ENCODE data around the gene ZNF230.

ZNF230 gene

DNA sequence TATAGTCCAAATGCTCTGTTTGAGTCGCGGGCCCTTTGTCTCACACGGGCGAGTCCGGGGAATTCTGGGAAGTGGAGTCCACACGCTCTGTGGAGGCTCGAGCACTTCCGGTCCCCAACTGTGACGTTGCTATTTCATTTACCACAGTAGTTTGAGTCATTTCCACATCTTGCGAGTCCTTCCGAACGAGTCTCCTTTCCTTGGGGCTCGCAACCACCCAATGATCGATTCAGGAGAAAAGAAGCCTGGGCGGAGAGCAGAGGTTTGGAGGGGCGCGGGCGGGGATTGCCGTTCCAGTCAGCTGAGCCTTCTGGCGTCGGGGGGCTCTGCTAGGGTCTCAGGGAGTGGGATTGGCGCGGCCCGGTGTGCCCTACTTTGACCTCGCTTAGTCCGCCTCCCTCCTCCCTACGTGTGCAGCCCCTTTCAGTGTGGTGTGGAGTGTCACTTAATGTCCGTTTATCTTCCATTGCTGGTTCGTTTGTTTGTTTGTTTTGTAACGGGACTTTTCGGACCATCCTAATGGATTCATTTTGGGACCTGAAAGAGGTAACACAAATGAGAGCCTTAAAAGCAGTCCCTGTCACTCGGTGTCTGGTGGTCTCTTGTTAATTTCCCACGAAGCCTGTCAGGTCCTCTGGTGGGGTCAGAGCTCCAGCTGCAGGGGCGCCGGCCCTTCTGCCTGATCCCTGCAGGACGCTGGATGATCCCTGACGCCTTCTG, 22.6 kb downstream of the ZNF230 start, which contains the start of gene ZNF222 (continued):
- TF ChIP-seq ZNF155 (tag by site-specific recombination; IDR thresholded peaks at IDR 0.05) = no peak
- TF ChIP-seq HOXA7 (CRISPR knock-in tag; IDR thresholded peaks at IDR 0.05; ENCODE audit: borderline replicate concordance) = no peak
- TF ChIP-seq ZNF701 (tag by site-specific recombination; IDR thresholded peaks at IDR 0.05) = no peak
- TF ChIP-seq GLI2 (tag by site-specific recombination; IDR thresholded peaks at IDR 0.05; ENCODE audit: borderline replicate concordance, low read depth) = no peak
- TF ChIP-seq ZNF677 (tag by site-specific recombination; IDR thresholded peaks at IDR 0.05) = no peak
- TF ChIP-seq ZNF658 (tag by site-specific recombination; IDR thresholded peaks at IDR 0.05) = no peak
- TF ChIP-seq ZNF549 (tag by site-specific recombination; IDR thresholded peaks at IDR 0.05) = no peak
- peak; percentile 39; the same call in 1 of the 2 replicates for TF ChIP-seq ZNF501 (tag by site-specific recombination; IDR thresholded peaks at IDR 0.05)
- no peak for TF ChIP-seq ZNF157 (tag by site-specific recombination; IDR thresholded peaks at IDR 0.05)
- TF ChIP-seq ZNF169 (tag by site-specific recombination; IDR thresholded peaks at IDR 0.05) = no peak
- TF ChIP-seq, protein P1, sequence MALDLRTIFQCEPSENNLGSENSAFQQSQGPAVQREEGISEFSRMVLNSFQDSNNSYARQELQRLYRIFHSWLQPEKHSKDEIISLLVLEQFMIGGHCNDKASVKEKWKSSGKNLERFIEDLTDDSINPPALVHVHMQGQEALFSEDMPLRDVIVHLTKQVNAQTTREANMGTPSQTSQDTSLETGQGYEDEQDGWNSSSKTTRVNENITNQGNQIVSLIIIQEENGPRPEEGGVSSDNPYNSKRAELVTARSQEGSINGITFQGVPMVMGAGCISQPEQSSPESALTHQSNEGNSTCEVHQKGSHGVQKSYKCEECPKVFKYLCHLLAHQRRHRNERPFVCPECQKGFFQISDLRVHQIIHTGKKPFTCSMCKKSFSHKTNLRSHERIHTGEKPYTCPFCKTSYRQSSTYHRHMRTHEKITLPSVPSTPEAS (tag by site-specific recombination; IDR thresholded peaks at IDR 0.05) = no peak; the same call in 1 of the 2 replicates
- TF ChIP-seq ZEB2 (tag by site-specific recombination; IDR thresholded peaks at IDR 0.05) = peak; percentile 61
- peak; percentile 71 for TF ChIP-seq WT1 (tag by site-specific recombination; IDR thresholded peaks at IDR 0.05)
- TF ChIP-seq, protein P2, sequence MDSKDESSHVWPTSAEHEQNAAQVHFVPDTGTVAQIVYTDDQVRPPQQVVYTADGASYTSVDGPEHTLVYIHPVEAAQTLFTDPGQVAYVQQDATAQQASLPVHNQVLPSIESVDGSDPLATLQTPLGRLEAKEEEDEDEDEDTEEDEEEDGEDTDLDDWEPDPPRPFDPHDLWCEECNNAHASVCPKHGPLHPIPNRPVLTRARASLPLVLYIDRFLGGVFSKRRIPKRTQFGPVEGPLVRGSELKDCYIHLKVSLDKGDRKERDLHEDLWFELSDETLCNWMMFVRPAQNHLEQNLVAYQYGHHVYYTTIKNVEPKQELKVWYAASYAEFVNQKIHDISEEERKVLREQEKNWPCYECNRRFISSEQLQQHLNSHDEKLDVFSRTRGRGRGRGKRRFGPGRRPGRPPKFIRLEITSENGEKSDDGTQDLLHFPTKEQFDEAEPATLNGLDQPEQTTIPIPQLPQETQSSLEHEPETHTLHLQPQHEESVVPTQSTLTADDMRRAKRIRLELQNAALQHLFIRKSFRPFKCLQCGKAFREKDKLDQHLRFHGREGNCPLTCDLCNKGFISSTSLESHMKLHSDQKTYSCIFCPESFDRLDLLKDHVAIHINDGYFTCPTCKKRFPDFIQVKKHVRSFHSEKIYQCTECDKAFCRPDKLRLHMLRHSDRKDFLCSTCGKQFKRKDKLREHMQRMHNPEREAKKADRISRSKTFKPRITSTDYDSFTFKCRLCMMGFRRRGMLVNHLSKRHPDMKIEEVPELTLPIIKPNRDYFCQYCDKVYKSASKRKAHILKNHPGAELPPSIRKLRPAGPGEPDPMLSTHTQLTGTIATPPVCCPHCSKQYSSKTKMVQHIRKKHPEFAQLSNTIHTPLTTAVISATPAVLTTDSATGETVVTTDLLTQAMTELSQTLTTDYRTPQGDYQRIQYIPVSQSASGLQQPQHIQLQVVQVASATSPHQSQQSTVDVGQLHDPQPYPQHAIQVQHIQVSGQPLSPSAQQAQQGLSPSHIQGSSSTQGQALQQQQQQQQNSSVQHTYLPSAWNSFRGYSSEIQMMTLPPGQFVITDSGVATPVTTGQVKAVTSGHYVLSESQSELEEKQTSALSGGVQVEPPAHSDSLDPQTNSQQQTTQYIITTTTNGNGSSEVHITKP (tag by site-specific recombination; IDR thresholded peaks at IDR 0.05) = peak; percentile 18; the same call in 1 of the 2 replicates
- no peak for TF ChIP-seq ZNF202 (tag by site-specific recombination; IDR thresholded peaks at IDR 0.05; ENCODE audit: borderline replicate concordance)
- TF ChIP-seq ZNF776 (tag by site-specific recombination; IDR thresholded peaks at IDR 0.05; ENCODE audit: borderline replicate concordance) = no peak
- TF ChIP-seq, protein P3, sequence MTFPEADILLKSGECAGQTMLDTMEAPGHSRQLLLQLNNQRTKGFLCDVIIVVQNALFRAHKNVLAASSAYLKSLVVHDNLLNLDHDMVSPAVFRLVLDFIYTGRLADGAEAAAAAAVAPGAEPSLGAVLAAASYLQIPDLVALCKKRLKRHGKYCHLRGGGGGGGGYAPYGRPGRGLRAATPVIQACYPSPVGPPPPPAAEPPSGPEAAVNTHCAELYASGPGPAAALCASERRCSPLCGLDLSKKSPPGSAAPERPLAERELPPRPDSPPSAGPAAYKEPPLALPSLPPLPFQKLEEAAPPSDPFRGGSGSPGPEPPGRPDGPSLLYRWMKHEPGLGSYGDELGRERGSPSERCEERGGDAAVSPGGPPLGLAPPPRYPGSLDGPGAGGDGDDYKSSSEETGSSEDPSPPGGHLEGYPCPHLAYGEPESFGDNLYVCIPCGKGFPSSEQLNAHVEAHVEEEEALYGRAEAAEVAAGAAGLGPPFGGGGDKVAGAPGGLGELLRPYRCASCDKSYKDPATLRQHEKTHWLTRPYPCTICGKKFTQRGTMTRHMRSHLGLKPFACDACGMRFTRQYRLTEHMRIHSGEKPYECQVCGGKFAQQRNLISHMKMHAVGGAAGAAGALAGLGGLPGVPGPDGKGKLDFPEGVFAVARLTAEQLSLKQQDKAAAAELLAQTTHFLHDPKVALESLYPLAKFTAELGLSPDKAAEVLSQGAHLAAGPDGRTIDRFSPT (tag by site-specific recombination; IDR thresholded peaks at IDR 0.05) = no peak
- TF ChIP-seq ZNF521 (tag by site-specific recombination; IDR thresholded peaks at IDR 0.05) = no peak
- TF ChIP-seq, protein P4, sequence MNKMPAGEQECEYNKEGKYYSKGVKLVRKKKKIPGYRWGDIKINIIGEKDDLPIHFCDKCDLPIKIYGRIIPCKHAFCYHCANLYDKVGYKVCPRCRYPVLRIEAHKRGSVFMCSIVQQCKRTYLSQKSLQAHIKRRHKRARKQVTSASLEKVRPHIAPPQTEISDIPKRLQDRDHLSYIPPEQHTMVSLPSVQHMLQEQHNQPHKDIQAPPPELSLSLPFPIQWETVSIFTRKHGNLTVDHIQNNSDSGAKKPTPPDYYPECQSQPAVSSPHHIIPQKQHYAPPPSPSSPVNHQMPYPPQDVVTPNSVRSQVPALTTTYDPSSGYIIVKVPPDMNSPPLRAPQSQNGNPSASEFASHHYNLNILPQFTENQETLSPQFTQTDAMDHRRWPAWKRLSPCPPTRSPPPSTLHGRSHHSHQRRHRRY (tag by site-specific recombination; IDR thresholded peaks at IDR 0.05) = 0 out of 2 replicates have a peak, but pooled peaks have one; percentile 58
- TF ChIP-seq, protein P5, sequence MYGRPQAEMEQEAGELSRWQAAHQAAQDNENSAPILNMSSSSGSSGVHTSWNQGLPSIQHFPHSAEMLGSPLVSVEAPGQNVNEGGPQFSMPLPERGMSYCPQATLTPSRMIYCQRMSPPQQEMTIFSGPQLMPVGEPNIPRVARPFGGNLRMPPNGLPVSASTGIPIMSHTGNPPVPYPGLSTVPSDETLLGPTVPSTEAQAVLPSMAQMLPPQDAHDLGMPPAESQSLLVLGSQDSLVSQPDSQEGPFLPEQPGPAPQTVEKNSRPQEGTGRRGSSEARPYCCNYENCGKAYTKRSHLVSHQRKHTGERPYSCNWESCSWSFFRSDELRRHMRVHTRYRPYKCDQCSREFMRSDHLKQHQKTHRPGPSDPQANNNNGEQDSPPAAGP (tag by site-specific recombination; IDR thresholded peaks at IDR 0.05) = peak; percentile 29; the same call in 1 of the 2 replicates
- 0 out of 2 replicates have a peak, but pooled peaks have one; percentile 6 for TF ChIP-seq ZNF184 (tag by site-specific recombination; IDR thresholded peaks at IDR 0.05)
- TF ChIP-seq, protein P6, sequence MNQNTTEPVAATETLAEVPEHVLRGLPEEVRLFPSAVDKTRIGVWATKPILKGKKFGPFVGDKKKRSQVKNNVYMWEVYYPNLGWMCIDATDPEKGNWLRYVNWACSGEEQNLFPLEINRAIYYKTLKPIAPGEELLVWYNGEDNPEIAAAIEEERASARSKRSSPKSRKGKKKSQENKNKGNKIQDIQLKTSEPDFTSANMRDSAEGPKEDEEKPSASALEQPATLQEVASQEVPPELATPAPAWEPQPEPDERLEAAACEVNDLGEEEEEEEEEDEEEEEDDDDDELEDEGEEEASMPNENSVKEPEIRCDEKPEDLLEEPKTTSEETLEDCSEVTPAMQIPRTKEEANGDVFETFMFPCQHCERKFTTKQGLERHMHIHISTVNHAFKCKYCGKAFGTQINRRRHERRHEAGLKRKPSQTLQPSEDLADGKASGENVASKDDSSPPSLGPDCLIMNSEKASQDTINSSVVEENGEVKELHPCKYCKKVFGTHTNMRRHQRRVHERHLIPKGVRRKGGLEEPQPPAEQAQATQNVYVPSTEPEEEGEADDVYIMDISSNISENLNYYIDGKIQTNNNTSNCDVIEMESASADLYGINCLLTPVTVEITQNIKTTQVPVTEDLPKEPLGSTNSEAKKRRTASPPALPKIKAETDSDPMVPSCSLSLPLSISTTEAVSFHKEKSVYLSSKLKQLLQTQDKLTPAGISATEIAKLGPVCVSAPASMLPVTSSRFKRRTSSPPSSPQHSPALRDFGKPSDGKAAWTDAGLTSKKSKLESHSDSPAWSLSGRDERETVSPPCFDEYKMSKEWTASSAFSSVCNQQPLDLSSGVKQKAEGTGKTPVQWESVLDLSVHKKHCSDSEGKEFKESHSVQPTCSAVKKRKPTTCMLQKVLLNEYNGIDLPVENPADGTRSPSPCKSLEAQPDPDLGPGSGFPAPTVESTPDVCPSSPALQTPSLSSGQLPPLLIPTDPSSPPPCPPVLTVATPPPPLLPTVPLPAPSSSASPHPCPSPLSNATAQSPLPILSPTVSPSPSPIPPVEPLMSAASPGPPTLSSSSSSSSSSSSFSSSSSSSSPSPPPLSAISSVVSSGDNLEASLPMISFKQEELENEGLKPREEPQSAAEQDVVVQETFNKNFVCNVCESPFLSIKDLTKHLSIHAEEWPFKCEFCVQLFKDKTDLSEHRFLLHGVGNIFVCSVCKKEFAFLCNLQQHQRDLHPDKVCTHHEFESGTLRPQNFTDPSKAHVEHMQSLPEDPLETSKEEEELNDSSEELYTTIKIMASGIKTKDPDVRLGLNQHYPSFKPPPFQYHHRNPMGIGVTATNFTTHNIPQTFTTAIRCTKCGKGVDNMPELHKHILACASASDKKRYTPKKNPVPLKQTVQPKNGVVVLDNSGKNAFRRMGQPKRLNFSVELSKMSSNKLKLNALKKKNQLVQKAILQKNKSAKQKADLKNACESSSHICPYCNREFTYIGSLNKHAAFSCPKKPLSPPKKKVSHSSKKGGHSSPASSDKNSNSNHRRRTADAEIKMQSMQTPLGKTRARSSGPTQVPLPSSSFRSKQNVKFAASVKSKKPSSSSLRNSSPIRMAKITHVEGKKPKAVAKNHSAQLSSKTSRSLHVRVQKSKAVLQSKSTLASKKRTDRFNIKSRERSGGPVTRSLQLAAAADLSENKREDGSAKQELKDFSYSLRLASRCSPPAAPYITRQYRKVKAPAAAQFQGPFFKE (tag by site-specific recombination; IDR thresholded peaks at IDR 0.05; ENCODE audit: borderline replicate concordance) = no peak
- TF ChIP-seq ZNF600 (tag by site-specific recombination; IDR thresholded peaks at IDR 0.05) = no peak; the same call in none of the 2 replicates
- TF ChIP-seq ZNF670 (tag by site-specific recombination; IDR thresholded peaks at IDR 0.05; ENCODE audit: low read depth) = no peak
